Fibroblast of skin of right biceps (primary cell): ENCODE data around the gene MYH11.
"Not testable (repeated sequence)": the region's sequence is repeated elsewhere in the genome, so short reads cannot be mapped to it uniquely, and the experiment has no call there.

Experiments used
- DNase-seq: peaks from one replicate; pipeline ENCODE4 v3.0.0-alpha.2; 2013

Gene MYH11

GRCh38 chr16:15705064-15705565, 151.7 kb downstream of the MYH11 start:
- DNase-seq = no peak

- DNase-seq = peak; percentile 61
Measured at GRCh38 chr16:15704545-15704987, 152.3 kb downstream of the MYH11 start.

- no peak for DNase-seq
Measured at GRCh38 chr16:15703029-15703736, 153.6 kb downstream of the MYH11 start.

GRCh38 chr16:15701975-15702970, 154.6 kb downstream of the MYH11 start:
- DNase-seq = peak; percentile 28

- DNase-seq = no peak
Measured at GRCh38 chr16:15701367-15701766, 155.5 kb downstream of the MYH11 start.

- no peak for DNase-seq
Measured at GRCh38 chr16:15699819-15700218, 157.0 kb downstream of the MYH11 start.

- peak; percentile 8 for DNase-seq
Measured at GRCh38 chr16:15694499-15694898, 162.3 kb downstream of the MYH11 start.

- not testable (repeated sequence) for DNase-seq
Measured at GRCh38 chr16:15692508-15692907, 164.3 kb downstream of the MYH11 start.

GRCh38 chr16:15691046-15691445, 165.8 kb downstream of the MYH11 start:
- no peak for DNase-seq

GRCh38 chr16:15690296-15690695, 166.5 kb downstream of the MYH11 start:
- DNase-seq = peak; percentile 72

GRCh38 chr16:15689290-15689689, 167.5 kb downstream of the MYH11 start:
- DNase-seq = peak; percentile 29

GRCh38 chr16:15686287-15686686, 170.5 kb downstream of the MYH11 start:
- DNase-seq = no peak

- DNase-seq = peak; percentile 71
Measured at GRCh38 chr16:15682105-15682570, 174.7 kb downstream of the MYH11 start.

- DNase-seq = no peak
Measured at GRCh38 chr16:15677447-15677846, 179.4 kb downstream of the MYH11 start.

GRCh38 chr16:15676506-15676905, 180.3 kb downstream of the MYH11 start:
- DNase-seq = no peak

- DNase-seq = no peak
Measured at GRCh38 chr16:15674571-15674970, 182.3 kb downstream of the MYH11 start.

- peak; percentile 94 for DNase-seq
Measured at GRCh38 chr16:15672514-15673167, 184.2 kb downstream of the MYH11 start.

GRCh38 chr16:15672127-15672513, 184.7 kb downstream of the MYH11 start:
- not testable (repeated sequence) for DNase-seq

- no peak for DNase-seq
Measured at GRCh38 chr16:15671530-15672117, 185.2 kb downstream of the MYH11 start.

GRCh38 chr16:15667091-15667742, 189.6 kb downstream of the MYH11 start:
- DNase-seq = no peak

- no peak for DNase-seq
Measured at GRCh38 chr16:15665107-15665506, 191.7 kb downstream of the MYH11 start.

GRCh38 chr16:15660203-15660601, 196.6 kb downstream of the MYH11 start:
- DNase-seq = no peak
